Upper lobe of left lung (tissue), 6 donors: ENCODE data around the gene NKIRAS1. TPM values are rescaled to one million over a fixed set of nuclear protein-coding genes. Genes with fewer than 3 reads are reported as not detected.

Source experiments
- ATAC-seq, 2 donors: fragments of 200-7000 bp; cut with Tn5 transposase; one replicate each; pipeline ENCODE4 v1.9.1; 2022; ENCODE audit warnings: mild to moderate bottlenecking in 2 of 2, moderate library complexity in 2 of 2; ENCODE audit not compliant: low FRiP score in 2 of 2
- DNase-seq, 2 donors: peaks; one replicate each; pipeline ENCODE4 v3.0.0-alpha.2; 2019 to 2020
- H3K27ac ChIP-seq, 4 donors: fragments of 200-600 bp; sonication (generic); one replicate each; pipeline ENCODE4 v1.5.1; 2016 to 2019
- H3K27me3 ChIP-seq, 4 donors: fragments of 200-600 bp; sonication (generic); one replicate each; pipeline ENCODE4 v1.5.1; 2017 to 2019
- H3K36me3 ChIP-seq, 4 donors: fragments of 200-600 bp; sonication (generic); one replicate each; pipeline ENCODE4 v1.5.1; 2016 to 2019
- H3K4me1 ChIP-seq, 4 donors: fragments of 200-600 bp; sonication (generic); one replicate each; pipeline ENCODE4 v1.5.1; 2018 to 2019
- H3K4me3 ChIP-seq, 4 donors: fragments of 200-600 bp; sonication (generic); one replicate each; pipeline ENCODE4 v1.5.1; 2017 to 2019; ENCODE audit warnings: mild to moderate bottlenecking in 2 of 4, moderate library complexity in 1 of 4
- H3K9me3 ChIP-seq, 4 donors: fragments of 200-600 bp; sonication (generic); one replicate each; pipeline ENCODE4 v1.5.1; 2018 to 2019
- EP300 ChIP-seq, 4 donors: sonication (generic); formaldehyde crosslinking; IDR thresholded peaks; one replicate each; pipeline ENCODE4 v1.5.1; 2017; ENCODE audit warnings: antibody characterized with exemption in 4 of 4, control low read depth in 2 of 4
- POLR2A ChIP-seq, 4 donors: fragments of 450-650 bp; IDR thresholded peaks; one replicate each; pipeline ENCODE4 v1.5.1; 2016 to 2017; ENCODE audit warnings: antibody characterized with exemption in 4 of 4, mild to moderate bottlenecking in 2 of 4
- POLR2AphosphoS5 ChIP-seq, 2 donors: sonication (generic); formaldehyde crosslinking; IDR thresholded peaks; one replicate each; pipeline ENCODE4 v1.5.1; 2017; ENCODE audit warnings: antibody characterized with exemption in 2 of 2
- WGBS, 2 donors: methylation state at CpG; one replicate each; pipeline ENCODE4 v1.1.5; 2017 to 2018; 5-methylcytosine and 5-hydroxymethylcytosine counted together
- total RNA-seq, 6 donors: library from RNA; depleted of rRNA in 4 of 6; stranded (reverse); fragments of >200 nt in 4 of 6; gene quantifications; one replicate each; pipeline versions ENCODE4 v1.1.0 to v1.2.1, GENCODE V29; 2016 to 2021
- TF ChIP-seq, protein P1 (sequence below), 6 experiments: fragments of 450-650 bp in 4 of 6; fragments of 200-600 bp in 2 of 6; sonication (generic) in 2 of 6; IDR thresholded peaks; one replicate each; pipeline ENCODE4 v1.5.1; 2016 to 2019; ENCODE audit warnings: antibody characterized with exemption in 6 of 6
- donor health status: DM: no; HTN: no; CAD: no; lungs with moderate emphysema.
- donor health status: DM: no; HTN: yes; CAD: no; lungs with severe emphysema.

The NKIRAS1 gene
- total RNA-seq, 6 donors from 2014 or later: 3.1 to 18.0 (median 9.1) TPM

DNA sequence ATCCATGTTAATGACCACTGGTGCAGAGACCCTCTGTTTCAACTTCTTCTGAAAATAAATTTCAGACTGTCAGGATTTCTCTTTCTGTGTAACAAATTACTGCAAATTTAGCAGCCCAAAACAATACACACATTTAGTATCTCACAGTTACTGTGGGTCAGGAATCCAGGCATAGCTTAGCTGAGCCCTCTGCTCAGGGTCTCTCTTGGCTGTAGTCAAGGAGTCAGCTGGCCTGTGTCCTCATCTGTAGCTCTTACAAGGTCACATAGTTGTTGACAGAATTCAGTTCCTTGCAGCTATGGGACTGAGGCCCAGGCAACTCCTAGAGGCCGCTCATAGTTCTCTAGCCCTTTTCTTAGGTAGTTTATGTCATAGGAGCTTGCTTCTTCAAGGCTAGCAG is 51.9 kb downstream of the NKIRAS1 start:
- TF ChIP-seq POLR2AphosphoS5 (IDR thresholded peaks at IDR 0.05) (no peak), POLR2A (IDR thresholded peaks at IDR 0.05) (no peak), EP300 (IDR thresholded peaks at IDR 0.05) (no peak)
- TF ChIP-seq, protein P1, sequence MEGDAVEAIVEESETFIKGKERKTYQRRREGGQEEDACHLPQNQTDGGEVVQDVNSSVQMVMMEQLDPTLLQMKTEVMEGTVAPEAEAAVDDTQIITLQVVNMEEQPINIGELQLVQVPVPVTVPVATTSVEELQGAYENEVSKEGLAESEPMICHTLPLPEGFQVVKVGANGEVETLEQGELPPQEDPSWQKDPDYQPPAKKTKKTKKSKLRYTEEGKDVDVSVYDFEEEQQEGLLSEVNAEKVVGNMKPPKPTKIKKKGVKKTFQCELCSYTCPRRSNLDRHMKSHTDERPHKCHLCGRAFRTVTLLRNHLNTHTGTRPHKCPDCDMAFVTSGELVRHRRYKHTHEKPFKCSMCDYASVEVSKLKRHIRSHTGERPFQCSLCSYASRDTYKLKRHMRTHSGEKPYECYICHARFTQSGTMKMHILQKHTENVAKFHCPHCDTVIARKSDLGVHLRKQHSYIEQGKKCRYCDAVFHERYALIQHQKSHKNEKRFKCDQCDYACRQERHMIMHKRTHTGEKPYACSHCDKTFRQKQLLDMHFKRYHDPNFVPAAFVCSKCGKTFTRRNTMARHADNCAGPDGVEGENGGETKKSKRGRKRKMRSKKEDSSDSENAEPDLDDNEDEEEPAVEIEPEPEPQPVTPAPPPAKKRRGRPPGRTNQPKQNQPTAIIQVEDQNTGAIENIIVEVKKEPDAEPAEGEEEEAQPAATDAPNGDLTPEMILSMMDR (IDR thresholded peaks at IDR 0.05): no peak
- H3K27me3 ChIP-seq: no peaks in the 10 kb centered on the region
- DNase-seq (no peak), ATAC-seq (no peak)
- H3K9me3 ChIP-seq: no peaks in the 10 kb centered on the region
- peaks cover 0 to 4% (median 0%) of the 10 kb centered on the region in 4 donors for H3K36me3 ChIP-seq
- H3K4me3 ChIP-seq: no peak overlapping the region
- peaks cover 18 to 39% (median 29%) of the 10 kb centered on the region in 4 donors for H3K4me1 ChIP-seq
- peak overlapping the region in 1 of 4 donors; percentile 24 for H3K27ac ChIP-seq
- WGBS, 2 donors: 75 to 100% methylated on average over 1 of the region's 1 CpG

DNA sequence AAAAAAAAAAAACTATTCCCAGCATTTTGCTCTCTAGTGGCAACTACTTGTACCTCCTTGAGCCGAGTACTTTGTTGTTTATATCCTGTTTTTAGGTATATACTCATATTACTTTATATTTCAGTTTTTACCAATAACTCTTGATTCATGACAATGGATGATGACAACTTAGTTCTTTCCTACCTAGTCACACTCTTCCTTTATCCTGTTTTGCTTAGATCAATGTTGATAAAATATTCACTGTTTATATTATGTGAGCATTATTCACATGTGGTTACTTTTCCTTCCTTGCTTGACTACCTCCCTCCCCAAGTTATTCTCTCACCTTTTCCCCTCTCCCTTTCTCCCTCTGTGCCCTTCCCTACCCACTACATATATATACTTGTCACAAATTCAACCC is 53.7 kb downstream of the NKIRAS1 start:
- Histone ChIP-seq H3K4me1 (peaks cover 32 to 54% (median 44%) of the 10 kb centered on the region in 4 donors), H3K9me3 (no peaks in the 10 kb centered on the region), H3K4me3 (no peak overlapping the region), H3K36me3 (peaks cover 0 to 4% (median 0%) of the 10 kb centered on the region in 4 donors), H3K27me3 (no peaks in the 10 kb centered on the region), H3K27ac (no peak overlapping the region)
- ATAC-seq: no peak
- no peak for DNase-seq
- no peak for TF ChIP-seq POLR2AphosphoS5 (IDR thresholded peaks at IDR 0.05)
- no peak for TF ChIP-seq EP300 (IDR thresholded peaks at IDR 0.05)
- TF ChIP-seq, protein P1 (IDR thresholded peaks at IDR 0.05): no peak
- TF ChIP-seq POLR2A (IDR thresholded peaks at IDR 0.05): no peak
- 53 to 64% methylated on average over 1 of the region's 1 CpG for WGBS, 2 donors

DNA sequence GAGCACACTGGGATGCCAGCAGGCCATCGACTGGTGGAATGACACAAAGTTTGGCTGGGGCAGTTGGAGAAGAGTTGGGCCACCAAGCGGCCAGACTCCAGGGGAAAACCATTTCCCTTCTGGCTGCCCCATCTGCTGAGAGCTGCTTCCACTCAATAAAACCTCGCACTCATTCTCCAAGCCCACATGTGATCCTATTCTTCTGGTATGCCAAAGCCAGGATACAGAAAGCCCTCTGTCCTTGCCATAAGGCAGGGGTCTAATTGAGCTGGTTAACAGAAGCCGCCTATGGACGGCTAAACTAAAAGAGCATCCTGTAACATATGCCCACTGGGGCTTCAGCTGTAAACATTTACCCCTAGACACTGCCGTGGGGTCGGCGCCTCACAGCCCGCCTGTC is 55.1 kb downstream of the NKIRAS1 start:
- Histone ChIP-seq H3K27ac (no peak overlapping the region), H3K27me3 (no peaks in the 10 kb centered on the region), H3K4me3 (no peak overlapping the region), H3K4me1 (peaks cover 40 to 55% (median 49%) of the 10 kb centered on the region in 4 donors), H3K36me3 (peaks cover 0 to 4% (median 0%) of the 10 kb centered on the region in 4 donors), H3K9me3 (no peaks in the 10 kb centered on the region)
- DNase-seq (no peak), ATAC-seq (no peak)
- WGBS, 2 donors: 95 to 97% methylated on average over 9 of the region's 9 CpGs
- no peak for TF ChIP-seq POLR2AphosphoS5 (IDR thresholded peaks at IDR 0.05)
- TF ChIP-seq POLR2A (IDR thresholded peaks at IDR 0.05): no peak
- TF ChIP-seq EP300 (IDR thresholded peaks at IDR 0.05): no peak
- TF ChIP-seq, protein P1 (IDR thresholded peaks at IDR 0.05): no peak

DNA sequence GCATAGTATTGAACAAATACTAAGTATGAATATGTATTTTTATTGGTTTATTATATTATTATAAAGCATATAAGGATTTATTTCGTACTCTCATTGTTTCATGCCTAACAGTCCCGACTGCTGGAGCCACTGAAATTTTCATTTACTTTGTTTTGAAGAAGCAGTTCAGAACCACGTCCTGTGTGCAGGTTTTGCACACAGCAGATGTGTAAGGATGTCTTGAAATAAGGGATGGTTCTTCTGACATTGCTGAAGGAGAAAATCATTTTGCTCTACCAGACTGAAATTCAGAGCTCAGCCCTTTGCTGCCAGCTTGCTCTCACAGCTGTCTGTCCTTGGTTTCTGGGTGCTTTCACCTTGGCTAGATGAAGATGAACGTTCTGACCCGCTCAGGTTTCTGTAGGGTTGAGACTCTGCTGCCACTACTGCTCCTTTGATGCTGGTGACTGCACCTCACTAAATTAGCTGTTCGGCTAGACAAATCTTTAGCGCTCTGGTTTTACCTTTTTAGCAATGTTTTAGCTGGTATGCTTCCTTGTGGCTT is 56.9 kb downstream of the NKIRAS1 start:
- Histone ChIP-seq H3K36me3 (peaks cover 0 to 4% (median 0%) of the 10 kb centered on the region in 4 donors), H3K27ac (peak overlapping the region in 1 of 4 donors; percentile 28), H3K4me1 (peaks cover 25 to 47% (median 38%) of the 10 kb centered on the region in 4 donors), H3K4me3 (no peak overlapping the region), H3K27me3 (no peaks in the 10 kb centered on the region), H3K9me3 (no peaks in the 10 kb centered on the region)
- WGBS, 2 donors: 93 to 95% methylated on average over 7 of the region's 7 CpGs
- ATAC-seq (no peak), DNase-seq (no peak)
- TF ChIP-seq POLR2AphosphoS5 (IDR thresholded peaks at IDR 0.05) (no peak), EP300 (IDR thresholded peaks at IDR 0.05) (no peak), POLR2A (IDR thresholded peaks at IDR 0.05) (no peak)
- TF ChIP-seq, protein P1 (IDR thresholded peaks at IDR 0.05): no peak
